ENCODE data around the gene CRLF1.

CRLF1 gene

DNA sequence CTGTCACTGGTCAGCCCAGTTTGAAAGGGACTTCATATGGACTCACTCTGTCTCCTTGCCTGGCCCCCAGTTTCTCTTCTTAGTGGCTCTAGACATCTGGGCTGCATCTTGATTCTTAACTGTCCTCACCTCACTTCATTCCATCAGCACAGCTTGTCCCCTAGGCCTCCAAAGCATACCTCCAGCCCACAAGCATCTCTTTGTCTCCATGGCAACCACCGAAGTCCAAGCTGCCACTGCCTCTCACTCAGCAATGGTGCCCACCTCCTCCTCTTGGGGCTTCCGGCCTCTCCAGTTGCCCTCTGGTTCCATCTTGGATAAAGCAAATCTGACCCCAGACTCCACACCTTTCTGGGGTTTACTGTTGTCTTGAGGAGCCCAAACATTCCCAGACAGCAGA is 20.3 kb upstream of the CRLF1 start:
- no peaks in the 10 kb centered on the region for H4K20me1 ChIP-seq (ENCODE audit: insufficient read depth, low read length)
- TF ChIP-seq, protein P1, sequence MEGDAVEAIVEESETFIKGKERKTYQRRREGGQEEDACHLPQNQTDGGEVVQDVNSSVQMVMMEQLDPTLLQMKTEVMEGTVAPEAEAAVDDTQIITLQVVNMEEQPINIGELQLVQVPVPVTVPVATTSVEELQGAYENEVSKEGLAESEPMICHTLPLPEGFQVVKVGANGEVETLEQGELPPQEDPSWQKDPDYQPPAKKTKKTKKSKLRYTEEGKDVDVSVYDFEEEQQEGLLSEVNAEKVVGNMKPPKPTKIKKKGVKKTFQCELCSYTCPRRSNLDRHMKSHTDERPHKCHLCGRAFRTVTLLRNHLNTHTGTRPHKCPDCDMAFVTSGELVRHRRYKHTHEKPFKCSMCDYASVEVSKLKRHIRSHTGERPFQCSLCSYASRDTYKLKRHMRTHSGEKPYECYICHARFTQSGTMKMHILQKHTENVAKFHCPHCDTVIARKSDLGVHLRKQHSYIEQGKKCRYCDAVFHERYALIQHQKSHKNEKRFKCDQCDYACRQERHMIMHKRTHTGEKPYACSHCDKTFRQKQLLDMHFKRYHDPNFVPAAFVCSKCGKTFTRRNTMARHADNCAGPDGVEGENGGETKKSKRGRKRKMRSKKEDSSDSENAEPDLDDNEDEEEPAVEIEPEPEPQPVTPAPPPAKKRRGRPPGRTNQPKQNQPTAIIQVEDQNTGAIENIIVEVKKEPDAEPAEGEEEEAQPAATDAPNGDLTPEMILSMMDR (IDR thresholded peaks at IDR 0.05; ENCODE audit: low read length): no peak
- no peak for TF ChIP-seq EZH2 (IDR thresholded peaks at IDR 0.05; ENCODE audit: borderline replicate concordance, low read length)
- H3F3A ChIP-seq (ENCODE audit: insufficient read depth, low read length): no peaks in the 10 kb centered on the region
- no peak overlapping the region for H3K4me2 ChIP-seq (ENCODE audit: low read length)
- H3K9me2 ChIP-seq (ENCODE audit: low read depth, low read length): no peaks in the 10 kb centered on the region
- no peak overlapping the region for H2AFZ ChIP-seq (ENCODE audit: low read length)
- H3K4me3 ChIP-seq (ENCODE audit: low read depth, low read length, poor library complexity, severe bottlenecking): no peak overlapping the region
- no peak overlapping the region for H3K9ac ChIP-seq (ENCODE audit: low read length)
- H3K4me1 ChIP-seq (ENCODE audit: insufficient read depth, low read length, severe bottlenecking): no peaks in the 10 kb centered on the region
- no peaks in the 10 kb centered on the region for H3K79me2 ChIP-seq (ENCODE audit: insufficient read depth, low read length)
- H3K27ac ChIP-seq (ENCODE audit: low read depth, low read length, poor library complexity, severe bottlenecking): no peak overlapping the region
- H3K27me3 ChIP-seq (ENCODE audit: insufficient read depth, low read length): 0 out of 2 replicates have a peak, but pooled peaks cover 5% of the 10 kb centered on the region
- no peaks in the 10 kb centered on the region for H3K36me3 ChIP-seq (ENCODE audit: insufficient read depth, low read length)
- H3K9me3 ChIP-seq (ENCODE audit: low read length): no peaks in the 10 kb centered on the region

DNA sequence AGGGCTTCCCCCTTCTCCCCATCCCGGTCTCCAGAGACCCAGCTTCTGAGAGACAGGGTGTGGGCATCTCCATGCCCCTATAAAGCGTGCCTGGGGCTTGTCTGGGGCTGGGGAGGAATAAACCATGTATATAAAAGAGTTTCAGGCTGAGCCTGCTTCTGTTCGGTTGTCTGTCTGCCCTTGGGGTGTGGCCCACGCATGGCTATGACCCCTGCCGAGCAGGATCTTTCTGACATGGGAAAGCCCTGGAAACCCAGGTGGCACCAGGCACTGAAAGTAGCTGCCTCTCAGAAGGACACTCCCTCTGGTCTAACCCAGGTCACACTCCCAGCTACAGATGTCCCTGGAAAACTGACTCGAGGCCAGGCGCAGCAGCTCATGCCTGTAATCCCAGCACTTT is 14.3 kb upstream of the CRLF1 start:
- Histone ChIP-seq H3K4me1 (ENCODE audit: insufficient read depth, low read length, severe bottlenecking) (no peaks in the 10 kb centered on the region), H3K9me2 (ENCODE audit: low read depth, low read length) (no peaks in the 10 kb centered on the region), H3K9me3 (ENCODE audit: low read length) (no peaks in the 10 kb centered on the region), H3F3A (ENCODE audit: insufficient read depth, low read length) (no peaks in the 10 kb centered on the region), H3K4me2 (ENCODE audit: low read length) (no peak overlapping the region), H2AFZ (ENCODE audit: low read length) (no peak overlapping the region), H3K36me3 (ENCODE audit: insufficient read depth, low read length) (no peaks in the 10 kb centered on the region), H3K4me3 (ENCODE audit: low read depth, low read length, poor library complexity, severe bottlenecking) (no peak overlapping the region), H3K27me3 (ENCODE audit: insufficient read depth, low read length) (peaks cover 10% of the 10 kb centered on the region; the same call in 1 of the 2 replicates), H4K20me1 (ENCODE audit: insufficient read depth, low read length) (no peaks in the 10 kb centered on the region), H3K9ac (ENCODE audit: low read length) (no peak overlapping the region), H3K27ac (ENCODE audit: low read depth, low read length, poor library complexity, severe bottlenecking) (no peak overlapping the region), H3K79me2 (ENCODE audit: insufficient read depth, low read length) (no peaks in the 10 kb centered on the region)
- TF ChIP-seq, protein P1 (IDR thresholded peaks at IDR 0.05; ENCODE audit: low read length): no peak
- TF ChIP-seq EZH2 (IDR thresholded peaks at IDR 0.05; ENCODE audit: borderline replicate concordance, low read length): no peak

DNA sequence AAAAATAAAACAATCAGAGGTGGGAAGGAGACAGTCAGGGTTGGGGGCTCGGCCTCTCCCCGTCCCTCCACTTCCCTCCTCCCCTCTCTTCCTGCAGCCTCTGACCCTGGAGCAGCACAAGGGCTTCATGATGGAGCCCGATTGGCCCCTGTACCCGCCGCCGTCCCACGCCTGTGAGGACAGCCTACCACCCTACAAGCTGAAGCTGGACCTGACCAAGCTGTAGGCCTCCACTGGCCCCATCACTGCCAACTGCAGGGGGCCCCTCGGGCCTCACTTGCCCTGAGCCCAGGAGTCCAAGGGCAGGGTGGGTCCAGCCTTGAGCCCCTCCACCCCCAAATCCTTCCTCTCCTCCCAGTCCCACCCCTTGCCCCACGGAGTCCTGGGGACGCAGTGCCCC is 13.7 kb upstream of the CRLF1 start:
- no peaks in the 10 kb centered on the region for H3K79me2 ChIP-seq (ENCODE audit: insufficient read depth, low read length)
- H3F3A ChIP-seq (ENCODE audit: insufficient read depth, low read length): no peaks in the 10 kb centered on the region
- H3K9me3 ChIP-seq (ENCODE audit: low read length): no peaks in the 10 kb centered on the region
- no peak overlapping the region for H3K4me3 ChIP-seq (ENCODE audit: low read depth, low read length, poor library complexity, severe bottlenecking)
- no peak overlapping the region for H3K4me2 ChIP-seq (ENCODE audit: low read length)
- H3K9ac ChIP-seq (ENCODE audit: low read length): no peak overlapping the region
- TF ChIP-seq, protein P1 (IDR thresholded peaks at IDR 0.05; ENCODE audit: low read length): no peak
- H2AFZ ChIP-seq (ENCODE audit: low read length): no peak overlapping the region
- H3K9me2 ChIP-seq (ENCODE audit: low read depth, low read length): no peaks in the 10 kb centered on the region
- no peaks in the 10 kb centered on the region for H4K20me1 ChIP-seq (ENCODE audit: insufficient read depth, low read length)
- H3K4me1 ChIP-seq (ENCODE audit: insufficient read depth, low read length, severe bottlenecking): no peaks in the 10 kb centered on the region
- no peaks in the 10 kb centered on the region for H3K36me3 ChIP-seq (ENCODE audit: insufficient read depth, low read length)
- H3K27ac ChIP-seq (ENCODE audit: low read depth, low read length, poor library complexity, severe bottlenecking): no peak overlapping the region
- peaks cover 10% of the 10 kb centered on the region; the same call in 1 of the 2 replicates for H3K27me3 ChIP-seq (ENCODE audit: insufficient read depth, low read length)

Measured in OCI-LY1 (cell line).